Liver (tissue), 3 donors: ENCODE data around the gene PXYLP1.

Experiments
- CTCF ChIP-seq: fragments of 150-350 bp; IDR thresholded peaks from 2 replicates; pipeline ENCODE4 v1.5.1; 2017; ENCODE audit warnings: improper control_type of control experiment, low read depth, low read length; ENCODE audit not compliant: missing input control
- GABPA ChIP-seq, 2 donors: IDR thresholded peaks in 1 of 2; conservative IDR thresholded peaks in 1 of 2; 2 replicates each; pipeline ENCODE4 v1.6.1; 2016; ENCODE audit warnings: antibody characterized with exemption in 2 of 2, mild to moderate bottlenecking in 1 of 2, moderate library complexity in 1 of 2
- donor health status: healthy.
- donor health status: healthy.

- TF ChIP-seq CTCF, result no peak
- no peak for TF ChIP-seq GABPA (IDR thresholded peaks at IDR 0.05 in 1 of 2, conservative IDR thresholded peaks at IDR 0.05 in 1 of 2)
Measured at GRCh38 chr3:141280086-141280485, 48.5 kb downstream of the PXYLP1 start.
